ENCODE results near the gene PRKG1.
A peak's percentile ranks its signal among the peaks of the same experiment; 100 is the strongest.

PRKG1 gene

DNA sequence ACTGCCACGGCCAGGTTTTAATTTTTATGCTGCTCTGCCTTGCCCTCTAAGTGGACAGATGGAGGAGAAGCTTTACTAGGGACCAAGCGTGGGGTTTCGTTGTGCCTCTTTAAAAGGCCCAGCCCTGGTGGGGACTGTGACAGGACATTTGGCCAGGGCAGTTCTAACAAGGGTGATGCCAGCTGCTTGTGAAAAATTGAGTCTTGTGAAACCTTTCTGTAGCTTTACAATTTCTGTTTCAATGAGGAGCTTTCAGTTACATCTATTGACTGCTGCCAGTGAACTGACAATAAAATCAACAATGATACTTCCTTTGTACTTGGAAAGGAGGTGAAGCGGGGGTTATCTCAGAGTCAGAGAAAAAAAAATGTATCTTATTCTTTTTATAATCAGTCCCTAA, 858.2 kb downstream of the PRKG1 start:
- no peak for DNase-seq (ENCODE audit: low spot score)

DNA sequence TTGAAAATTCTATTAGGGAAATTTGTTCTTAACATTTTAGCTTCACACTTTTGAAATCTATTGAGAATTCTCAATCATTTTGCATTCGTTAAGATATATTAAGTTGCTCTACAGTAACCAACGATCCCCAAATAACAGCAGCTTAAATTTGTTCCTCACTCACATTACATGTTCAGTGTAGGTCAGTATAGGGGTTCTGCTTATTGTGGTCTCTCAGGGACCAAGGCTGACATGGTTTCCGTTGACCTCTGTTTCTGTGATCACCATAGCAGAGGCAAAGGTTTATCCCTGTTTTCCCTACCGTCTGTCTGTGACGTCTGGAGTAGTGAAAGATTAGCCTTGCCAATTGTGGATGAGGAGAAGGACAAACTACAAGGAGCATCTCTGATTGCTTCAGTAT, 860.1 kb downstream of the PRKG1 start:
- DNase-seq (ENCODE audit: low spot score) = no peak

DNA sequence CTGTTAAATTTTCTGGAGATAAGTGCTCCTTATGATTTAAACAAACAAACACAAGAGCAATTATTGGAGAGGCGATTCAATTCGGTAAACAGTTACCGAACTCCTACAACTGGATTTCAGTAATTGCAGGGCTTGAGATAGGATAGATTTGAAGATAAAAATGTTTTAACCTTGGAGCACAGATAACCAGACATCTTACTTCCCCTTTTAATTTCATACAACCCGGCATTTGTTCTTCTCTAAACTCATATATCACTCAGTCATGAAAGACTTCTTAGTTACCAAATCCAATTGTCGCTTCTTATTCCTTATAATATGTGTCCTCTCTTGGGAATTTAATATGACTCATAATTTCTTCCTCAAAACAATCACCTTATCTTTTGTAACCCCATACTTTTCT, 861.1 kb downstream of the PRKG1 start:
- no peak for DNase-seq (ENCODE audit: low spot score)

DNA sequence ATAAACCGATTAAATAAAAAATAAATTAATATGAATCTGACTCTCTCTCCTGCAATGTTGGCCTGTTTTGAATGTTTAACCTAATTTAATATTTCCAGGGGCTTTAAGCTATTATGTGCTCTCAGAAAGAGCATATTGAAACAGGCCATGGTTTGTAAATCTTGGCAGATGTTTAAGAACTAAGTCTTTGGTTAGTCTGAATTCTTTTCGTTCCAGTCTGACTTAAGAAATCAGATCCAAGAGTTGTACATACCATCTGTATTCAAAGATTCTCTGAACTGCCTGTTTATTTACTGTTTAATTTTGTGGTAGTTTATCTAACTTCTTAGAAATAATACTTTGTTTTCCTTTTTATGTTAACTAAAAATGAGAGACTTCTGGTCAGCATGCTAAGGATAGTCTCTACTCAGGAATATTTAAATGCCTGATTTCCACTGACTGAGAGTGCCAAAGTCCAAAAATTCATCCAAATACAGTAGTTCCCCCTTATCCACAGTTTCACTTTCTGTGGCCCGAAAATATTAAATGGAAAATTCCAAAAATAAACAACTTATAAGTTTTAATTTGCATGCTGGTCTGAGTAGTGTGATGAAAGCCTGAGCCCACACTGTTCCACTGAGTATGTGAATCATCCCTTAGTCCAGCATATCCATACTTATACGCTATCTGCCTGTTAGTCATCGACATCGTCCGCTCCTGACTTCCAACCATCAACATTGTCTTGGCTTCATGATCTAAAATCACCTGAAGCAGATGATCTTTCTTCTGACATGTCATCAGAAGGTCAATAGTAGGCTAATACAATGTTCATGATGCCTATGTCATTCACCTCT, 863.2 kb downstream of the PRKG1 start:
- no peak for DNase-seq (ENCODE audit: low spot score)

DNA sequence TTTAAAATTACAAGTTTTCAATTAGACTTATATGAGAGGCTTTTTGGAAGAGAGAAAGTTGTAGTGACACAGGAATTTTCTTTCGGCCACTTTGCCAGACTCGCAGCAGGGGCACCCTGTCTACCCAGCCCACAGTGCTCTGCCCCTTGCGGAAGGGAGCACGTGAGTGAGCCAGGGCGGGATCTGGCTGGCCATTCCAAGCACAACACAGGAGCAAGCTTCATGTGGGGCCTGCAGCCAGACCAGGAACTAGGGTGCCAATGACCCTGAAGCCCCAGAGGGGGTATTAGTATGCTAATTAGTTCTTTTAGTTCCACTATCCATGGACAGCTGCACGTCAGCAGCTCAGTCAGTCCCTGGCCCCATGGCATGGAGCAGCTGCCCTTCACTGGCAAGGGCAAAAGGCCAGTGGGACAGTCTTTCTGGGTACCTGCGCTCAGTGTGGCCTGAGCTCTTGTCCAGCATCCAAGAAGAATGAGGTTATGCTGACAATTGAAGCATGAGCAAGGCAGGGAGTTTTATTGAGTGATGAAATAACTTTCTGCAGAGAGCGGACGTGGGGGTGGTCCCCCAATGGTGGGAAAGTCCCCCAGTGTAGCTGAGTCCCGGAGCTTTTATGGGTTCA, 876.2 kb downstream of the PRKG1 start:
- no peak for DNase-seq (ENCODE audit: low spot score)

DNA sequence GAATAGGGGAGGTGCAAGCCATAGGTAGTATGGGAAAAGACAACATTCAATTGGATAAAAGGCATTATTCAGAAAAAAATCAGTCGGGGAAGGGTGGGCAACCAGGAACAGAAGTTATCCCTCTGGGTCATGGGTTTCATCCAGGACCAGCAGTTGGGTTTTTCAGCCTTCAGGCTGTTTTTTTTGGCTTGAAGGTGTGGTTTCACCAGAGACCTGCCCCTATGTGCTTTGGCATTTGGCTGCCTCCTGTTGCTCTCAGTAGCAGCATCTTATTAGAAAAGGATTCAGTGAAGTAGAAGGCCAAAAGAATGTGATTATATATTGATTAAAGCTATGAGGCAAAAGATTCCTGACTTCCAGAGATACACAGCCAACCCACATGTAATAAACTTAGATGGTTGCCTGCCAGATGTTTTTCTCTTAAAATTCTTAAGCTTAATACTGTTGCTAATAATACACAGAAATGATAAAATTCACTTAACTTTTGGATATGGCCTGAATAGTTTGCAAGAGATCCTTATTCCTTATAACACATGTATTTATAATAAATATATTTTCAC, 876.8 kb downstream of the PRKG1 start:
- DNase-seq (ENCODE audit: low spot score) = no peak

DNA sequence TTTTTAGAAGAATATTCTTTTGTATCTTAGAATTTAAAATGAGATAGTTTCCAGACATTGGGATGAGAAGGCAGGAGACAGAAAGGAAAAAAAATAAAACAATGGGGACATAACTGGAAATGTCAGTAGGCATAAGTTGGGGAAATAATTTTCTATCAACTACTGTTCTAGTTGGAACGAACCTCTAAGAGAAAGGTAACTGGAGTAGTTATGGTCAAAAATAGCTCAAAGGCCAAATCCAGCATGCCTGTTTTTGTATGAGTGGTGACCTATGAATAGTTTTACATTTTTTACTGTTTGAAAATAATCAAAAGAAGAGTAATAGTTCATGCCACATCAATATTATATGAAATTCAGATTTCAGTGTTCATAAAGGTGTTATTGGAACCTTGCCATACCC, 877.3 kb downstream of the PRKG1 start:
- no peak for DNase-seq (ENCODE audit: low spot score)

DNA sequence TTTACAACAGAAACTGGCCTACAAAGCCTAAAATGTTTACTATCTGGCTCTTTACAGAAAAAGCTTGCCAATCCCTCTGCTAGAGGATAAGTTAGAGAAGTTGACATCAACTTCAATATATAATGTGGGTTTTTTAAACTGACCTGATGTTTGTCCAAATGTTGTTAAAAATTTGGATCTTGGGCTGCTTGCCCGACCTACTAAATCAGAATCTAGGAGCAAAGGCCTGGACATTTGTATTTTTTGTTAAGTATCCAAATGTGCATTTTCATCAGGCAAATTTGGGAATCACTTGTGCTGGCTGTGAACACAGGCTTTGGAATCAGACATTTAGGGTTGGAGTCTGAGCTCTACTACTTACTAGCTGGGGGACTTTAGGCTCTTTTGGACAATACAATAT, 877.8 kb downstream of the PRKG1 start:
- DNase-seq (ENCODE audit: low spot score) = no peak

DNA sequence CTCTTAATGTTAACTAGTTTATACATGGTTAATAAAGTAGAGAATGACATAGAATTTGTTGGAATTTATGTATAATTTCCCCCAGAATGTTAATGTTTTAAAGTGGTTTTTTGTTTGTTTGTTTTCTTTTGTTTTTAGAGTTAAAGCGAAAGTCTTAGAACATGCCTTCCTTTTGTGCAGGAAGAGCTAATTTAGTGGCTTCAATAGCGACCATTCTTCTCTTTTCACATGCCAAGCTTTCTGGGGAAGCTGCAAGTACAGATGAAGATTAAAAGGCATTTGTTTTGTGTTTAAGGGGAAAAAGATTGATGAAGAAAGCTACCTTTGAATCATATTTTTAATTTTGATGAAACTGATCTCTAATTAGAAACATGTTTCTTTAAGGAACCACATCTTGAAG, 881.4 kb downstream of the PRKG1 start:
- no peak for DNase-seq (ENCODE audit: low spot score)

DNA sequence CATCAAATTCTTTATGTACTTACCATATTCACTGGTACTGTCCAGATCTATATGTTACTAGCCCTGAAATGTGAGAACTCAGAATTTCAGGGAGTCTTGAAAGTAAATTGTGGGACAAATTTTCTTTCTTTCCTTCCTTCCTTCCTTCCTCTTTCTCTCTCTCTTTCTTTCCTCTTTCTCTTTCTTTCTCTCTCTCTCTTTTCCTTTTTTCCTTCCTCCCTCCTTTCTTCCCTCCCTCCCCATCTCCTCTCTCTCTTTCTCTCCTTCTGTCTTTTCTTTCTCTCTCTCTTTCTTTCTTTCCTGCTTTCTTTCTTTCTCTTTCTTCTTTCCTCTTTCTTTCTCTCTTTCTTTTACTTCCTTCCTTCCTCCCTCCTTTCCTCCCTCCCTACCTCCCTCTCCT, 882.5 kb downstream of the PRKG1 start:
- DNase-seq (ENCODE audit: low spot score) = no peak

DNA sequence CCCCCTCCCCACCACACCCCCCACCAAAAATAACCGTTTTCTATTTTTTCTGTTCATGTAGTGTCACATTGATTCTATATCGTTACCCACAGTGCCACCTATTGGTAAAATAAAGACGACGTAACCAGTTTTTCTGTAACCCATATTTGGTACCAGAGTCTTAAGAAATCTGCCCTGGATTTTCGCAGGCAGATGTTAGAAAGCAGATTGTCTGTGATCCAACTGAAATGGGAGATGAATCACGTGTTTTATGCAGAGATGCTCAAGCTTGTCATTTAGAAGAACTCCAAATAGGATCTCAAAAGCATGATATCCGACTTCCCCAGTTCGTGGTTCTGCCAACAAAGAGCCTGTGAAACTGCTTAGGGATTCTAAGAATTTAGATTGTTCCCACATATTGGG, 886.2 kb downstream of the PRKG1 start:
- DNase-seq (ENCODE audit: low spot score) = peak; percentile 43

DNA sequence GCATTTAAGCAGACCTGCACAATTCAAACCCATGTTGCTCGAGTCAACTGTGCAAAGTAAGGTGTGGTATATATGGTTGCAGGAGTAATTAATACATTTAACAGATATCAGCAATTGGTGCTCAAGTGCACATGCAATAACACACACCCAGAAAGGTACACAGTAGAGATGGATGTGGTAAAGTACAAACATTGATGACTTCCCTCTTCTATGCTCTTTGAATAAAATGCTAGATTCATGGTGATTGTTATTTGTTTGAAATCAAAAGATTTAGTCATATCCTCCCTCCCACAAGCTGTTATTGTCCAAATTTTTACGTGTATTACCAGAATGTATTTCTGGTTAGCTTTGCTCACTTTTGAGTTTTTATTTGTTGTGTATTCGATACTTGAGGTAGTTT, 887.1 kb downstream of the PRKG1 start:
- DNase-seq (ENCODE audit: low spot score) = no peak

DNA sequence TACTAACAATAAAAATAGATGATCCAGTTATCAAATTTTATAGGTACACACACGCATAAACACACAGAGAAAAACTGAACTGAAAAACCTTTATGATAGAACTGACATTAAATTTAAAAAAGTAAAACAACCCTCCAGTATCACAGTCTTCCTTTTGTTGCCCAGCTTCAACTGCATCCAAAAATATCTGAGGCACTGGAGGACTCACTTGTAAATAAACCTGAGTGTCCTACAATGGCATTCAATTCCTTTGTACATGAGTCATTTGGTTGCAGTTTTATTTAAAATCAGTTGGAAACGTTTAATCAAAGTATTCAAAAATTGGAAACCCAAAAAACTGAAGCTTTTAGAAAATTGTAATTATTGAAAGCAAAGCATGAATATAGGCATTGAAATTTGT, 890.3 kb downstream of the PRKG1 start:
- DNase-seq (ENCODE audit: low spot score) = no peak

DNA sequence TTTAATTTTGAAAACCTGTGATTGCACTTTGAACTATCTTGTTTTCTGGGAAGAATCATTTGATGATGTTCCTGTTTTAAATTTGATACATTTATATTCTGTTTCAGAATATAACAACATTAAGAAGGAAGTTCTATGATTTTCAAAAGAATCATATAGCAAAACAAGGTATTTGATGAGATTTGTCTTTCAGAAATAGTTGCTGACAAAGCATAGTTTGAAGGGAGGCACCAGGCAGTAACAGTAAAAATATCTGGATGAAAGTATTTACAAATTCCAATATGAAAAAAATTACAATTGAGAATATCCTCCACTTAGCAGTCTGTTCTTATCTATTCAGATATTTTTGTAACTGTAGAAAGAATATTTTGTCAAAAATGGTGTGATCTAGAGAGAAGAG, 891.2 kb downstream of the PRKG1 start:
- DNase-seq (ENCODE audit: low spot score) = no peak

DNA sequence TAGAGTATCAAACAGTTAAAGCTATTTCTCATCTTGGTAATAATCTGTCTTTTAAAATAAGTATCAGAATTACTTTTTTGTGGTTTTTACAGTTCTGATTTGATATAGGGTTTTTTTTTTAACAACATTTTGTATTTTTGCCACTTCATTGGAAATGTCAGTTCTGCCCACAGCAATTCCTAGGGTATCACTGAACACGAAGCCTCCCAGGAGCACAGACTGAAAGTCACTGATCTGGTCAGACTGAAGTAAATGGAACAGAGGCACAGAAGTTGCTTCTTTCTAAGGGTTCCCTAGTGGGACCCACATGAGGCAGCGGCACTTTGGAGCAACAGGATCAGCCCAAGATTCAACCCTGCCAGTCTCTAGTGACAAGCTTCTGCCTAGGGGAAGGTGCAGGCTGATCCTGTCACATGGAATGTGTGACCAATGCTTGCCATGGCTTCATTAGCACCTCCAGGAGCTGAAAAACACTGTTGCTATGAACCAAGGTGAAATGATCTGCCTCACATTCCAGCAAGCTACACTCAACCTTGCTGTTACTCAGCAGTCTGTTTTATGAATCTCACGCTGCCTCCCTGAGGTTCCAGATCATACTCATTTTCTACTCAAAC, 898.6 kb downstream of the PRKG1 start:
- DNase-seq (ENCODE audit: low spot score) = peak; percentile 48

DNA sequence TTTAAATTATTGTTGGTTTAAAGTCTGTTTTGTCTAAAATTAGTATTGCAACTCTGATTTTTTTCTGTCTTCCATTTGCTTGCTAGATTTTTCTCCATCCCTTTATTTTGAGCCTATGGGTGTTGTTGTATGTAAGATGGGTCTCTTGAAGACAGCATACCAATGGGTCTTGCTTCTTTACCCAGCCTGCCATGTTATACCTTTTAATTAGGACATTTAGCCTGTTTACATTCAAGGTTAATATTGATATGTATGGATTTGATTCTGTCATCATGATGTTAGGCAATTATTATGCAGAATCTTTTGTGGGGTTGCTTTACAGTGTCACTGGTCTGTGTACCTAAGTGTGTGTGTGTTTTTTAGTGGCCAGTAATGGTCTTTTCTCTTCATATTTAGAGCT, 906.5 kb downstream of the PRKG1 start:
- DNase-seq (ENCODE audit: low spot score) = no peak

DNA sequence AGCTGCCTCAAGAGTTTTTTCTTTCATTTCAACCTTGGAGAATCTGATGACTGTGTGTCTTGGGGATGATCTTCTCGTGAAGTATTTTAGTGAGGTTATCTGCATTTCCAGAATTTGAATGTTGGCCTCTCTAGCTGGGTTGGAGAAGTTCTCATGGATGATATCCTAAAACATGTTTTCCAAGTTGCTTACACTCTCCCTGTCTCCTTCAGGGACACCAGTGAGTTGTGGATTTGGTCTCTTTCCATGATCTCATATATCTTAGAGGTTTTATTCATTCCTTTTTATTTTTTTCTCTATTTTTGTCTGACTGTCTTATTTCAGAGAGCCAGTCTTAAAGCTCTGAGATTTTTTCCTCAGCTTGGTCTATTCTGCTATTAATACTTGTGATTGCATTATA, 907.4 kb downstream of the PRKG1 start:
- DNase-seq (ENCODE audit: low spot score) = no peak

DNA sequence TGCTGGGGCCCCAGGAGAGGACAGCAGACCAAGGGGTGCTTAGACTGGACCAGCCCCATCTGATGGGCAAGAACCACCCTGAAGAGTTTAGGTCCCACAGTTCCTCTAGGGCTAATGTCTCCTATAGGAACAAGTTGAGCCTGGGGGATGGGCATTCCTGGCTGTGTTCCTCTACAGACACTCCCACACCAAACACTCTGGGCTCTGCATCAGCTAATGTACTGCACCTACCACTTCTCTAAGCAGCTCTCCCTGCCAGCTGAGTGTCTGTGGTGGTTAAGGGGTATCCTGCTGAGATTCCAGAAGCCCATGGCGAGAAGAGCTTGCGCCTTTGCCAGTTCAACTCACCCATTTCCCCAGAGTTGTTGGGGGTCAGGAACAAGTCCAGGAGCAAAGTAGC, 909.2 kb downstream of the PRKG1 start:
- DNase-seq (ENCODE audit: low spot score) = no peak

DNA sequence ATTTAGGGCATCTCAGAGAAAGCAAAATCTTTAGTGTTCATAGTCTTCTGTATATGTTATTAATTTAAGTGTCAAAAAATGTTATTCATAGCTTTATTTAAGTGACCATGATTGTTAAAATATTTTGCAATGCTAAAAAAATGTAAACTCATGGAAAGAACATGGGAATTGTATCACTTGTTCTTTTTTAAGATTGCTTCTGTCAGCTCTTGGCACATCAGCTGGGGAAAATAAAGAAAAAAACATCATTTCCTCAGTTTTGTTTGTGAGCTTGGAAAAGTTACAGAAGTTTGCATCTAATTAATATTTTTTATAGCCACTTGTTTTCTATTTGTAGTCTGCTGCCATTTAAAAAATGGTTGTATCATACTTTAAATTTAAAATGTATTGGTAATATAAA, 911.0 kb downstream of the PRKG1 start:
- DNase-seq (ENCODE audit: low spot score) = no peak

DNA sequence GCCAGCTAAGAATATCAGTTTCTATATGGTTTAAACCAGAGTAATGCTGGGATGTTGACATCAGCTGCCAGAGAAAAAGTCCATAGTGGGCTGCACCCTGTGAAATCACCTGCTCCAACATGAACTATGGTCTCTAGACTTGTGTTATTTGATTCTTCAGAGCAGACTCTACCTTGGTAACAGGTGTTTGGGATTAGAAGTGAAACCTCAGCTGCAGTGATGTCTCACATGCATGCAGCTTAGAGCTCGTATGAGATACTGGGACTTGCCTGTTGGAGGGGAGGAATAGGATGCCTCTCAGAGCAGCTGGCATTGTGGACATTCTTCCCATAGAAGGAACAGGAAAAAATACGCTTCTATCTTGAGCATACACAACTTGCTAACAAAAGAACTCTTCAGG, 912.2 kb downstream of the PRKG1 start:
- no peak for DNase-seq (ENCODE audit: low spot score)

DNA sequence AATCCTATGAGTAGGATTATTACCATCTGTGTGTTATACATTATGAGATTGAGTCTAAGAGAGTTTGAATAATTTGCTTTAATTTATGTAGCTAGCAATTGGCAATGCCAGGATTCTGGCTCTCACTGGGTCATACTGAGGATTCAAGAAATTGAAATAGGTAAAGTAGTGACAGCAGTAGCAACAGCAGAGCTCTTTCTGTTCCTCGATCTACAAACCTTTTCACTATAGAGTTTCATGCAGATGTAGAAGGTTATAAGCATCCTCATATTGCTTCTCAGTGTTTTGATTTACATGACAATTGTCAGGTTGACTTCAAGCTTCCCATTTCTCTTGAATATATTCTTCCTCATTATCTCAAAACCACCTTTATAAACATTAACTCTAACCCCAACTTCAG, 919.2 kb downstream of the PRKG1 start:
- DNase-seq (ENCODE audit: low spot score) = no peak

DNA sequence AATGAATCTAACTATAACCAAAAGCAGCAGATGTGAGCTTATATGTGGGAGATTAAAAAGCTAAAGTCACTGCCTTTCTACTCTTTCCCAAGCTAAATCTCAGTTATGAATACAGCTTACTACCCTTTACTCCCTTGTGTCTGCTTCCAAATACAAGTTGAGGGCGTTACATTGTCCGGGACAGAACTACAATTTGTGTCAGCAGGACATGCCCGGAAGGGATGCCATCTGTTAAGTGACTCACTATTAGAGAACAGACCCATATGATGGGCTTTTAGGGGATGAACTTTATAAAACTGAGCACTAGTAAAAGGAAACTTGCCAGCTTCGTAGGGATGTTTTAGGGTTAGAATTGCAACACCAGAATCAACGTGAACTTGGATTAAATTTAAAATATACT, 924.8 kb downstream of the PRKG1 start:
- no peak for DNase-seq (ENCODE audit: low spot score)

DNA sequence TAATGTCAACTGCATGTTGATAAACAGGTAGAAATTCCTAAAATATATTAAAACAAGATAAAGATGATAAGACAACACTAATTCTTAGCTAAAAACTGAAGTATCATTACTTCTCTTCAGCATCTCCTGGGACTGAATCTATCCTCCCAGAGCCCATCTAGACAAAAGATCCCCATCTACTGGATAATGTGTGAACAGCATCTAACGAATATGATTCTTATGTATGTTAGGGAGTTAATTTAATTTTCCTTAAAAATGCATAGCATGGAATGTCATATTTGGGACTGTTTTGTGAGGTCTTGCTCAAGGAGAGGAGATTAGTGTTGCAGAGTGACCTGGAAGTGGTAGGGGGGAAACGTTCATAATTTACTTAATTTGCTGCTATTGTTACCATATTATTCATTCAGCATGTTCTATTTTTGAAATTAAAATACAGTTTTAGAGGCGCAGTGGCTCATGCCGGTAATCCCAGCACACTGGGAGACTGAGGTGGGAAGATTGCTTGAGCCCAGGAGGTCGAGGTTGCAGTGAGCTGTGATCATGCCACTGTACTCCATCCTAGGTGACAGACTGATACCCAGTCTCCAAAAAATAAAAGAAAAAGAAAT, 930.2 kb downstream of the PRKG1 start:
- DNase-seq (ENCODE audit: low spot score) = peak; percentile 40

All from kidney tubule cell (primary cell).